Posterior cingulate gyrus (tissue), 11 donors: ENCODE measurements around the gene PAMR1.
"Not testable (repeated sequence)": the region's sequence is repeated elsewhere in the genome, so short reads cannot be mapped to it uniquely, and the experiment has no call there.

Source experiments
- DNase-seq, 10 donors: peaks; one replicate each; pipeline versions ENCODE4 v3.0.0 to v3.0.0-alpha.2; 2020 to 2021; ENCODE audit warnings: mixed read lengths in 3 of 10
- intact Hi-C: fragments of 100-400 bp; cut with DNase I; formaldehyde crosslinking; loops from one replicate; pipeline ENCODE4 v1.15.1; 2023

Gene PAMR1

DNA sequence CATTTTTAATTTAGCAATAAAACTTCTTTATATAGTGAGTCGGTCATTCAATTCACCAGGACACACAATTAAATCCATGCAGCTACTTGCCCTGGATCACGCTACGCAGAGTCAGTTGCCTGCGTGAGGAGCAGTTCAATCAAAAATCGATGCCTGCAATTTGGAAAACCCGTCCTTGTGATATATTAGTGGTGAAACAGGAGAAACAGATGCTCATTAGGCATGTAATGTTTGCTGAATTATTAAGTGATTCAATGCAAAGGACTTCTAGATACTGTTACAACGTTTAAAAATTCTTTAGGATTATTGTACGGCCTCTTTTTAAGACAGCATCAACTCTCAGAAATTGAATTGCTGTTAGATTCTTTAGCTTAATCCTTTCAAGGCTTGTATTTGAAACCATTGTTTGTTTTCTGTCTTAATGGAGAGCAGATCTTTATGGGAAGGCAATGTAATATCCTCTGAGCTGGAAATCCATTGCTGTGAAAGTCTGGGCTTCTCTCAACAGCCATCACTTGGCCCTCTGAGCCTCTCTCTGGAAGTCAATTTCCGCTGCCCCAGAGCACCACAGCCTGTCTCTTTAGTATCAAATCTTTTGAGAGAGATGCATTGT, 20.1 kb upstream of the PAMR1 start:
- no peak for DNase-seq
- intact Hi-C loops, result no loop called here

DNA sequence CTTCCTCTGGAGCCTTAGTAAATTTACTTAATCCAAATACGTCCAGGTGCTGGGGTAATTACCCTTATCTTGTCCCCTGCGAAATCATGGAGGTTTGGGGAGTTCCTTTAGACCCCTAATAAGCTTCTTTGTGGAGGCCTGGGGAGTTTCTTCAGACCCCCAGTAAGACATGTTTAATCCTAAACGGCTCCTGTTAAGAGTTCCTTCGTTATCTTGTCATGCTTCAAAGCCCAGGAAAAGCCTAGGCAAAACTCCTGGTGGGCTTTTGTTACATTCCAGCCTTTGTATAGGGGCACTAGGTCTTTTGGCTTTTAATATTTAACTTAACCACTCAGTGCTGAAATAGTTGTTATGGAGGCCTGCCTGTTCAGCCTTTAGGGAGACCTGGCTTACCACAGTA, 18.1 kb upstream of the PAMR1 start:
- no peak for DNase-seq
- intact Hi-C loops, result no loop called here

DNA sequence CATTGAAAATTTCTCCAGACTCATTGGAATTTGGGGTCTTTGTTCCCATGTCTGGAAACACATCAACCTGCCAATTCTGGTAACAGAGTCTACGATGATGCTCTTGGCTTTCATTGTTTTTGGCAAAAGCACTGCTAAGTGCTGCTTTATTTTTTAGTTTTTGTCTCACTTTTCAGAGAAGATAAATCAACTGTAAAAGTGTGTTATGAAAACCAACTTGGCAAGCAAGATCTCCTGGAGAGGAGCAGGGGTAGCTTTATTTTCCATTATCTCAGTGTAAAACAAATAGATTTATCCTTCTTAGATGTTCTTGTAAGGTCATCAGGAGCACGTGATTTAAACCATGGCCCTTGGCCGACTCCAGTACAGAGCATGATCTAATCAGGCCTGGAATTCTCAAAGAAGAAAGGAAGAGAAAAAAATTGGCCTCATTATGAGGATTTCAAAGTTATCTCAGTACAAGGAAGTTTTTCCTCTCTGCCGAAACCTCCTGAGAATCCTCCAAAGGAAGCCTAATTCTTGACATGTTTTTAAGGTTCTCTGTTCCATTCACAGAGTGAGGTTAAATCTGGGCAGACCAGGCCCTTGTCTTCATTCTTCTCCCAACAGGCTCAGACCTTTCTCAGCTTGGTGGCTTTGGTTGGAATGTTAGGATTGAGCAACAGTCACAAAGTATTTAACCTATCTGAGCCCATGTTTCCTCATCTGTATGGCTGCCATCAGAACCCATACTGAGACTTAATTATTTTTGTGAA, 16.4 kb upstream of the PAMR1 start:
- DNase-seq, result no peak
- intact Hi-C loops, result no loop called here

DNA sequence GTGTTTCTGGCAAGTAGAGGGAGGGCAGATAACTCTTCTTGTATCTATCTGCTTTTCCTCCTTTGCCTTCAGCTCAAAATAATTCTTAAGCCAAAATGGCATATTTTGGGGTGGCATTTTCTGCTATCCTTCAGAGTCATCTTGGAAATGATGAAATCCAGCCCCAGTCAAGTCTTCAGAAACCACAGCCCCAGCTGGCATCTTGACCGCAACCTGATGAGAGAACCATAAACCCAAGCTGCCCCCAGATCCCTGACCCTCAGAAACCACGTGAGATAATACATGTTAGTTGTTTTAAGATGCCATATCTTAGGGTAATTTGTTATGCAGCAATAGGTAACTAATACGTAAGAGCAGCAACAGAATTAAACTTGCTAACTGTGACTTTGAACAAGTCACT, 15.1 kb upstream of the PAMR1 start:
- DNase-seq, result no peak
- intact Hi-C loops, result no loop called here

DNA sequence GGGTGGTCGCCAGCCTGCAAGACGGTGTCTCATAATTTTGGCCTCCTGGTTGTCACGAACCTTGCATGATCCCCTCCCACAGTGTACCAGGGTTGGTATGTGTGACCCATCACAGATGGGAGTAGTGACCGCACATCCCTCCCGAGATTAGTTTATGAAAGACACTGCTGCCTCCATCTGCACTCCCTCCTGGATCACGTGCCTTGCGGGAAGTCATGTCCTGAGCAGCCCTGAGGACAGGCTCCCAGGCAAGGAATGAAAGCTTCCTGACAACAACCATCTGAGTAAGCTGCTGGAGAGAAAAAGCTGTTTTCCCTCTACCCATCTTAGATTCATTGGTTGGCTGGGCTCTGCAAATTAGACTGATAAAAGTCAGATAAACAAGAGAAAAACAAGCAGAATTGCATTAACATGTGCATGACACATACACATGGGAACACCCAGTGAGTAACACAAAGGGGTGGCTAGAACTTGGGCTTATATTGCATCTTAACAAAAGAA, 14.4 kb upstream of the PAMR1 start:
- no peak for DNase-seq
- intact Hi-C loops, result no loop called here

DNA sequence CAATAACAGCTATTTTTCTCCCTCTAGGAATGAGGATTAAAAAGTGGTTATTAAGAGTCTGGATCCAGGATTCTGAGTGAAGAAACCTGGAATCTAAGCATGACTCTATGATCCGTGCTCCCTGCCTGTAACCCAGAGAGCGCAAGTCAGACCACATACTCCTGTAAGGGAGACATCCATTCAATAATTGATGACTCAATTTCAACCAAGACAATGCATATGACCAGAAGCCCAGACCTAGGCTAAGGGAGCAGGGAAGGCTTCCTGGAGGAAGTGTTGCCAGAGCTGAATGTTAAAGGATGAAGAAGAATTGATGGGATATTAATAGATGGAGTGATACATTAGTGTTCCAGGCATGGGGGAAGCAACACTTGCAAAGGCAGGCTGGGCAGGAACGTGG, 13.8 kb upstream of the PAMR1 start:
- no peak for DNase-seq
- intact Hi-C loops, result no loop called here

DNA sequence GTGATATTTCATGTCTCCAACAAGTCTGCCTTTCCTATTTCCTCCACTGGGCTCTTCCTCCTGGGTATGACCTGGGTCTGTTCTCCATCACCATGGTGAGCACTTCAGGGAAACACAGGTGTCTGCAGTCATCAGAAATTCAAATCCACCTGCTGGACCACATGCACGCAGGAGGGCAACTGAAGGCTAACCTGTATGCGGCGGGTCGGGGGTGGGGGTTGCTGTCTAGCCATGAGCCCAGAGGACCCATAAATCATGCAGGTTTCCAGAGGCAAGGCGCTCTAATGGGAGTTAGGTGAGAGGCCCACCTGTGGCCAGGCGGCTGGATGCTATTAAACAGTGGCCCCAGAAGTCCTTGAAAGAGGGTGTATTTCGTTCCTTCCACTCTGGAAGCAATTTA, 11.1 kb upstream of the PAMR1 start:
- DNase-seq, result no peak
- intact Hi-C loops, result no loop called here

DNA sequence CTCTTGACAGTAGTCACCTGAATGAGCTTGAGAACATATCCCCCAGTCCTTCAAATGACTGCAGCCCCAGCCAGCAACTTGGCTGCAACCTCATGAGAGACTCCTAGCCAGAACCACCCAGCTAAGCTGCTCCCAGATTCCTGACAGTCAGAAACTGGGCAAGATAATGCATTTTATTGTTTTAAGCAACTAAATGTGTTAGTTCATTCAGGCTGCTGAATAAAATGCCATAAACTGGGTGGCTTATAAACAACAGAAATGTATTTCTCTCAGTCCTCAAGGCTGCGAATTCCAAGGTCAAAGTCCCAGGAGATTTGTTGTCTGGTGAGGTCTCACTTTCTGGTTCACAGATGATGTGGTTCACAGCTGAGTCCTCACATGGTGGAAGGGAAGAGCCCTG, 5.8 kb upstream of the PAMR1 start:
- no peak for DNase-seq
- intact Hi-C loops, result no loop called here

DNA sequence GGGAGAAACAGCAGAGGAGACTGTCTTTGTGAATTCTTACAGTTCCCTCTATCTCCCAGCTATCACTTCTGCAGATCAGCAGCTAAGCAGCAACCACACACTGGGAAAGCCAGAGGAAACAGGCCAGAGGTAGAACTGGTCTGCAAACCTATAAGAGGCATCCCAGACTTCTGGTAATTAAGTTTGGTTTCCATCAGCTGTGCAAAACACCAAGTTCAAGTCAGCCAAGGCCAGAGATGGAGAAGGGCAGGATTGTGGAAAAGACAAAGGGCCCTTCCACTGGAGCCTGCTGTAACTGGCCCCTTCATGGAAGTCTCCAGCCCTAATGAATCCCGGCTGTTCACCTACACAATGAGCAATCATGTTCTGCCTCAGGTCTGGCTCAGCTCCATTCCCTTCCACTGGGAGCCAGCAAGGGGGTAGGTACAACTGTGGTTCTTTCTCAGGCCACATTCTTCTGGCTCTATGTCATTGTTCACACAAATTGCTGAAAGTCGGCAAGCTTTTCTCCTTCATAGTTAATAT, 4.6 kb upstream of the PAMR1 start:
- intact Hi-C loops, result no loop called here
- DNase-seq, result peak in 1 of 10 donors; percentile 17

DNA sequence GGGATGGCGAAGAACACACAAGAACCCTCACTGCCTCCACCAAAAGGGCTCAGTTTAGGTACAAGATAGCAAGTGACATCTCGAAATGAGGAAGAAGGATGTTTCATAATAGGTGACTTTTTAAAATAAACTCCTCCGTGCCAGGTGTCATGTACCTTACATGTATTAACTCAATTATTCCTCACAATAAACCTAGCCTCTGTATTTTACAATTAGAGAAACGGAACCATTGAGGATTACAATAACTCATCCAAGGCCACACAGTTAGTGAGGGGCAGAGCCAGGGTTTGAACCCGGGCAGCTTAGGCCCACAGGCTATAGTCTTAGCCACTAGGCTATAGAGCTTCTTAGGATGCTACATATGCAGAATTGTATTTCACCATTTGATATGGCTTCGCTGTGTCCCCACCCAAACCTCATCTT, 965 bp upstream of the PAMR1 start:
- DNase-seq, result no peak
- intact Hi-C loops, result no loop called here

DNA sequence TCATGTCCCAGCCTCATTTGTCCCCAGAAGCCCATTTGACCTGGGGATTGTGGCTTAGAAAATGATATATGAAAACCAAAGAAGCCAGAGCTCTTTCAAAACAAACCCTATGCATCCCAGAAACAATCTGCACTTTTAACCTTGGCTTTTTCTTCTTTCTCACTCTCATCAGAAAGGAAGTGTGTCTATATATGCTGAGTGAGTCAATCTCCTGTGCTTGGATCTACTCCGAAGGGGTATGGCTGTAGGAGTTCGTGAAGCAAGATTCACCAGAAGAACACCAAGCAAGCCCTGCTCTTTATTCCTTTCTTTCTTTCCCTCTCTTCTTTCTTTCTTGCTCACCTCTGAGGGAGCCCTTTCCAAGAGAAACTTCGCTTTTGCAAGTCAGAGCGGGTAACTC, 636 bp downstream of the PAMR1 start:
- intact Hi-C loops, result no loop called here
- DNase-seq, result no peak

DNA sequence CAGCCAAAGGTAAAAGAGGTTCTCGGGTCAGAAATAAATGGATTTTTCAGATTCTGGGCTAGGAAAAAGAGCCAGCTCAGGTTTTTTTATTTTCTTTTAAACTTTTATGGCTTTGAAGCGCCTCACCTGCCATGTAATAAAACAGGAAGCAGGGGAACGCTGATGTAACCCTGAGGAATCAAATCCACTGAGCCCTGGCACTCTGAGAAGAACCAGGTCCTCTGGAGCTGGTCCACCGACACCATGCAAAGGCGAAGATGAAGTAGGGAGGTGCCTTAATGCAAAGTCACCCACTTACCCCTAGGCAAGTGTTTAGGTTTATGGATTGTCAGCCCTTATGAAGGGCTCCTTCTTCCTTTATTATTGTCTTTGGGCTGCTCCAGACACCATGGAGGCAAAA, 1.6 kb downstream of the PAMR1 start:
- DNase-seq, result no peak
- intact Hi-C loops, result no loop called here

DNA sequence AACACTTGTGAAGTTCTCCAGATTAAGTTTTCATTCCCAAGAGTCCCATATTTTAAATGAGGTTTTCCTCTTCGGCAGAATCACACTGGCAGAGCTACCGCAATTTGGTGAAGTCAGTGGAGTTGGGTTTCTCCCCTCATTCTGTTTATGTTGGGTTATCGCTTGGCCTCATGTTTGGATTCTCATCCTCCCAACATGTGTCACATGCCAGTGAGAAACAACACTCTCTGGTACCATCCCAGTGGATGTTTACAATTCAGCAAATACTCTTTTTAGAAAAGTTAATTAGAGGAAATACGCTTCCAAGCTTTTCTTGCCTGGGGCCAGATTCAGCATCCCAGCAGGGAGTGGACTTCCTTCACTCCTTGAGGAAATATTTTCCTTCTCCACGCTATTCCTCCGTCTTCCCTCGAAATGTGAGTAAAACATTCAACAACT, 2.1 kb downstream of the PAMR1 start:
- intact Hi-C loops, result no loop called here
- DNase-seq, result no peak

DNA sequence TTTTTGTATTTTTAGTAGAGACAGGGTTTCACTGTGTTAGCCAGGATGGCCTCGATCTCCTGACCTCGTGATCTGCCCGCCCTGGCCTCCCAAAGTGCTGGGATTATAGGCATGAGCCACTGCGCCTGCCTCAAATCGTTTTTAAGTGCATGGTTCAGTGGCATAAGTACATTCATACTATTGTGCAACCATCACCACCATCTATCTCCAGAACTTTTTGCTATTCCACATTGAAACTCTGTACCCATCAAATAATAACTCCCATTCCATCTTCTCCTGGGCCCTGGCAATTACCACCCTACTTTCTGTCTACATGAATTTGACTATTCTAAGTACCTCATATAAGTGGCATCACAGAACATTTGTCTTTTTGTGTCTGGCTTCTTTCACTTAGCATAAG, 3.3 kb downstream of the PAMR1 start:
- DNase-seq, intact Hi-C loops: not testable (repeated sequence)

DNA sequence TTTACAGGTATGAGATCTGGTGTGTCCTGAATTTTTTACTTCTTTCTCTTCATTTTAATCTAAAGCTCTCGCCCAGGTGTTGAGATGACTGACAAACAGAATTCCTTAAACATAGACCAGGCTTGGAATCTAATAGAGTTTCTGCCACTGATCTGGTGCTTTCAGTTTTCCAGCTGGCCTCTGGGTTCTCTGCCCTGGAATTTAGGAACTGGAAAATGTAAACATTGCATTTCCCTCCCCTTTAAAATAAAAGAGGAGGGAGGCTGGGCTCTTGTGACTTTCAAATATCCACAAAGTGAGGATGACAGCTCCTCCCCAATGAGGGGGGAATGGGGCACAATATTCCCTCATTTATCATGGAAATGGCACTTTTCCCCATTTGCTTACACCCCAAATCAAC, 5.0 kb downstream of the PAMR1 start:
- intact Hi-C loops, result no loop called here
- DNase-seq, result no peak

DNA sequence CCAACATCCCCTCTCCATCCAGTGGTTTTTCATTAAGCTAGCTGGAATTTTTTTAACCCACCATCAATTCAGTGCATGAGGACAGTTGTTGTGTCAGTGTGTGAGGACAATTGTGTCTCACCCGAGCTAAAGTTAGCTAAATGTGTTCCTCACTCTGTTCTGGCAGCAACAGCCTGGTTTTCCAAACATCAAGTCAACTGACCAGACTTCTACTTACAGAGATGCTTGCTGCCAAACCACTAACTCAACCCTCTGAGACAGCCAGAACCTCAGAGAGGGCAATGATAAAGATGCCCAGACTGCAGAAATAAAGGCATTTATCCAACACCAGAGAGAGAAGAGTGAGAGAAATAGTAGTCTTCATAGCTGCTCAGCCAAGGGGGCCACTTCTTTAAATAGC, 6.7 kb downstream of the PAMR1 start:
- intact Hi-C loops, result no loop called here
- DNase-seq, result no peak

DNA sequence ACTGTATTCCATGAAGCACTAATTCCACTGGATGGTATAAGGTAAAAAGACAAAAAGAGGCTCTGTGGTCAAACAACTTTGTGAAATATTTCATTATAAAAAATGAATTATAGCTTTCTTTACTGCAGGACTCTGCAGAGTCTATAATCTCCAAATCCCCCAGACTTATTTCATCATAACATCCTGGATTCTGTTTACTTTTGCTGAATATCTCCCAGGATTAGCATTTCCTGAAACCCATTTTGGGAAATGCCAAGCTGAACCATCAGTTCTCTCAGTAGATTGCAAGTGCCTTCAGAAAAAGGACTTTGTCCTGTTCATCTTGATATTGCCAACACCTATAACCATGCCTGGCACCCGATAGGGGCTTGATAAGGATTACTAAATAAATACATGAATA, 7.9 kb downstream of the PAMR1 start:
- intact Hi-C loops, result no loop called here
- DNase-seq, result no peak

DNA sequence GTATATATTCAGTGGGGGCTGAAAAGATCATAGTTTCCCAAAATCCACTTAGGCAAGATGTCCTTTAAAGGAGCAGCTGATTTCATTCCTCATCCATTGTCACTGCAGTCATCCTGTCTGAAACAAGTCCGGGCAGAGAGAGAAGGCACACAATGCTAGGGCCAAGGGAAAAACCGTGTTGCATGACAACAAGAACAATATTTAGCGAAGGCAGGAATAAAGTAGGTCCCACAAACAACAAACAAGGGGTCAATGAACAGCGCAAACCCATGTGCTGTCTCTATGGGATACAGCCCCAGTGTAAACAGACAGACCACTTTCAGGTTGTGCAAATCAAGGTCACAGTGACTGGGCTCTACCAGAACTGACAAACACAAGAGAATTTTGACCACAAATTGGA, 9.0 kb downstream of the PAMR1 start:
- DNase-seq, result no peak

DNA sequence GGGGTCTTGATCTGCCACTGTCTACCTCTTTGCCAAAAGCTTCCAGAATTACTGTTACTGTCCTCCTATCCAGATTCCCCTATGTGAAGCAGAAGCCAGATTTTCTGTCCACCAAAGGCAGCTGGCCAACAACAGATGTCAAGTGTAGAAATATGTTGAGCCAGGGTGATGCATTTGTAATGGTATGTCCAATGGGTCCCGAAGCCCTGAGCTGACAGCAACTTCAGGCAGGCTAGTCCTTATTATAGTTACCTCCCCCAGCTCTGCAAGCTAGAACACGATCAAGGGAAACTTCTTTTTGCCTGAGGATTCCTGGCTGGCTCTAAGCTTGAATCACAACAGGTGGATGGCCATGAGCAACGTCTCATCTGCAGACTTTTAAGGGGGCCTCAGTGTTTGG, 10.2 kb downstream of the PAMR1 start:
- DNase-seq, result no peak
- intact Hi-C loops, result no loop called here

More for the DNA sequence above, 9.0 kb downstream of the PAMR1 start:
- intact Hi-C loops, result no loop called here

DNA sequence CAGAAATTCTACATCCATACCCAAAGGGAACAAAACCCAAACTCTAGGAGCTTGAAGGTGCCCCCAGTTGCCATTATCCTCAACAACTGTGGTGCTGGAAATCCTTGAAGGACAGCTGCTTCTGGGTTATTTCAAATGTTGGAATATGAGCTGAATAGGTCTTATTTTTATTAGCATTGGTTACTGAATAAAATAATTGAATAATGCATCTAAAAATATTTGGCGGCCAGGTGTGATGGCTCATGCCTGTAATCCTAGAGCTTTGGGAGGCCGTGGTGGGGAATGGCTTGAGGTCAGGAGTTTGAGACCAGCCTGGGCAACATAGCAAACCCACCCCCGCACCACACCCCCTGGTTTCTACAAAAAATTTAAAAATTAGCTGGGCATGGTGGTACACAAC, 10.9 kb downstream of the PAMR1 start:
- no peak for DNase-seq
- intact Hi-C loops, result no loop called here

DNA sequence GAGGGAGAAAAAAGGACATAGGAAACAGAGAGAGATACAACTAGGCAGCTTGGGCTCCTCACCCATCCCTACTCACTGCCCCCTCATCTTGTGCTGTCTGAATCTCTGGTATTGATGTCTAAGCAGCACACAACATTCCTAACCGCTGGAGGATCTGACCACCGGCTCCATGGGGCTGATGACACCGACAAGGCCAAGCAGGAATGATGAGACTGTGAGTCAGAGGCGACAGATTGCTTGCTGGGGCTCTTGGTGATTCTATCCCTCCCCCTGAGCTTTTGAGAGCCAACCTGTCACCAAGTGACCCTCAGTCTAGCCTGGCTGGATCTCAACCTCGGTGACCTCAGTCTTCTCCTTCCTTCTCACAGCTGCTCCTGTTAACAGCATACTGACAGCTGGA, 13.8 kb downstream of the PAMR1 start:
- DNase-seq, result no peak
- intact Hi-C loops, result no loop called here

DNA sequence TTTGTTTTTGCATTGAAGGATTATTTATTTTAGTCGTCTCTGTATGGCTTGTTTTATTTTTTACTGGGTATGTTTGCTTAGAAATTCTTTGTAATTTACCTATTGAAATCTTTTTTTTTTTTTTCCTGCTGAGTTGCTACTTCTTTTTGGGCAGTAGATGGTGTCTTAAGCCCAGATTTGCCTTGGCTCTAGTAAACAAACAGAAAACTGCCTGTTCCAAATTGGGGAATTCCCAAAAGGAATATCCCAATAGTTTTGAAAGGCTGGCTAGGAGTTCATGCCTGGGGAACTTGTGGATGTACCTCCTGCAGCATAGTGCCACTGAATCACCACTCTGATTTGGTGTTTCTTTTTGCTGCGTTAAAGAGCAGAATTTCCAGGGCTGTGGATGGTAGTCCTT, 17.7 kb downstream of the PAMR1 start:
- intact Hi-C loops, result no loop called here
- no peak for DNase-seq
